ENCODE data around the gene FSTL1. TPM values are rescaled to one million over a fixed set of nuclear protein-coding genes. Genes with fewer than 3 reads are reported as not detected.

The FSTL1 gene
- total RNA-seq, 4 donors from 2014 or later: 9.4 to 258 (median 70.7) TPM

DNA sequence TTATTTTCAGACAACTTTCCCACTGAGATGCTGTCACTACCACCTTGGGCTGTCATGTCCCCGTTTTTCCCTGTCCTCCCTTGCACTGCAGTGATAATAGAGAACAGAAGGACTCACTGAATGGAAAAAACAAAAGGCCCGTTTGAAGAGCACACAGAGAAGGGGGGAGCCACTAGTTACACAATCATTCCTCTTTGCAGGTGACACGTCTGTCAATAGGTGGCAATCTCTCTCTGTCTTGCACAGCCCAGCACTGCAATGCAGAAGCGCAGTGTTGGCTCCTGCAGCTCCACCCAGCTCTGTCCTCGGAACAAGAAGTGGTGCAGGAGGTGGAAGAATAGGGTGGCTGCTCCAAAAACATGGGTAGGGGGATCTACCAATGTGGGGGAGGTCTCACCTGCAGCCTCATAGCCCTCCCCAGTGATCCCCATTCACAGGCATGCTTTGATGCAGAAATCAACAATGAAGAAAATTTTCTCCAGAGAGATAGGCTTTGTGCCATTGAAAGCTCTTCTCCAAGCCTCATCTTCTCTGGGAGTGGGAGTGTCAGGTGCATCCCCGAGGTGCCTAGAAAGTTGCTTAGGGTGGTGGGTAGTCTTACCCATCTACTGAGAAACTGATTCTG is 31.8 kb downstream of the FSTL1 start:
- Histone ChIP-seq H3K4me3 (peak overlapping the region in 1 of 4 donors; percentile 8), H3K36me3 (no peaks in the 10 kb centered on the region), H3K4me1 (peaks cover 21 to 77% (median 32%) of the 10 kb centered on the region in 3 donors), H3K27me3 (no peaks in the 10 kb centered on the region), H3K27ac (peak overlapping the region in 3 of 4 donors; percentile 64 to 74 (median 72)), H3K9me3 (no peaks in the 10 kb centered on the region)
- intact Hi-C loops (cut with DNase I): loop anchor here (10.0 kb wide), 1 partner anchor 174 kb away; no protein-coding TSS in a partner anchor
- TF ChIP-seq POLR2A (IDR thresholded peaks at IDR 0.05): no peak
- TF ChIP-seq, protein P1, sequence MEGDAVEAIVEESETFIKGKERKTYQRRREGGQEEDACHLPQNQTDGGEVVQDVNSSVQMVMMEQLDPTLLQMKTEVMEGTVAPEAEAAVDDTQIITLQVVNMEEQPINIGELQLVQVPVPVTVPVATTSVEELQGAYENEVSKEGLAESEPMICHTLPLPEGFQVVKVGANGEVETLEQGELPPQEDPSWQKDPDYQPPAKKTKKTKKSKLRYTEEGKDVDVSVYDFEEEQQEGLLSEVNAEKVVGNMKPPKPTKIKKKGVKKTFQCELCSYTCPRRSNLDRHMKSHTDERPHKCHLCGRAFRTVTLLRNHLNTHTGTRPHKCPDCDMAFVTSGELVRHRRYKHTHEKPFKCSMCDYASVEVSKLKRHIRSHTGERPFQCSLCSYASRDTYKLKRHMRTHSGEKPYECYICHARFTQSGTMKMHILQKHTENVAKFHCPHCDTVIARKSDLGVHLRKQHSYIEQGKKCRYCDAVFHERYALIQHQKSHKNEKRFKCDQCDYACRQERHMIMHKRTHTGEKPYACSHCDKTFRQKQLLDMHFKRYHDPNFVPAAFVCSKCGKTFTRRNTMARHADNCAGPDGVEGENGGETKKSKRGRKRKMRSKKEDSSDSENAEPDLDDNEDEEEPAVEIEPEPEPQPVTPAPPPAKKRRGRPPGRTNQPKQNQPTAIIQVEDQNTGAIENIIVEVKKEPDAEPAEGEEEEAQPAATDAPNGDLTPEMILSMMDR (IDR thresholded peaks at IDR 0.05): peak; percentile 20 to 61 (median 40)
- no peak for DNase-seq
- WGBS, 2 donors: 7 to 14% methylated on average over 6 of the region's 6 CpGs

DNA sequence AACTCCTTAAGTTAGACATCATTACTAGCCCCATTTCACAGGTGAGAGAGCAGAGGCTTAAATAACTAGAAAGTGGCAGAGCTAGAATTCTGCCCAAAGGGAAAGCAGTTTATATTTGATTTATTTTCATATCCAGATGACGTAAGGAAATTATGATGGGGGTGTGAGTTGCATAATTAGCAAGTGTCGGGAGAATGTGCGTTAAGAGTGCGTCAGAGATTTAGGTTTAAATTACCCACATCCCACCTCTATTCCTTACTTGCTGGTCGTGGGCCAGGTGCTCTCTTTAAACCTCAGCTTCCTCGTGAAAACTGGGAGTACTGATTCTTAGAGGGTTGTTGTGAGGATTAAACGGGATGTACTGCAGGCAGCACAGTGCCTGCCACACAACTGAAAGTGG is 32.3 kb downstream of the FSTL1 start:
- WGBS, 2 donors: 28 to 36% methylated on average over 7 of the region's 7 CpGs
- no peaks in the 10 kb centered on the region for H3K9me3 ChIP-seq
- peak overlapping the region in 1 of 4 donors; percentile 8 for H3K4me3 ChIP-seq
- peak overlapping the region in 3 of 4 donors; percentile 57 to 74 (median 72) for H3K27ac ChIP-seq
- peaks cover 21 to 71% (median 30%) of the 10 kb centered on the region in 3 donors for H3K4me1 ChIP-seq
- TF ChIP-seq, protein P1 (IDR thresholded peaks at IDR 0.05): no peak
- no peak for TF ChIP-seq POLR2A (IDR thresholded peaks at IDR 0.05)
- H3K36me3 ChIP-seq: no peaks in the 10 kb centered on the region
- no peaks in the 10 kb centered on the region for H3K27me3 ChIP-seq
- intact Hi-C loops (cut with DNase I): loop anchor here (10.0 kb wide), 1 partner anchor 174 kb away; no protein-coding TSS in a partner anchor
- DNase-seq: no peak

DNA sequence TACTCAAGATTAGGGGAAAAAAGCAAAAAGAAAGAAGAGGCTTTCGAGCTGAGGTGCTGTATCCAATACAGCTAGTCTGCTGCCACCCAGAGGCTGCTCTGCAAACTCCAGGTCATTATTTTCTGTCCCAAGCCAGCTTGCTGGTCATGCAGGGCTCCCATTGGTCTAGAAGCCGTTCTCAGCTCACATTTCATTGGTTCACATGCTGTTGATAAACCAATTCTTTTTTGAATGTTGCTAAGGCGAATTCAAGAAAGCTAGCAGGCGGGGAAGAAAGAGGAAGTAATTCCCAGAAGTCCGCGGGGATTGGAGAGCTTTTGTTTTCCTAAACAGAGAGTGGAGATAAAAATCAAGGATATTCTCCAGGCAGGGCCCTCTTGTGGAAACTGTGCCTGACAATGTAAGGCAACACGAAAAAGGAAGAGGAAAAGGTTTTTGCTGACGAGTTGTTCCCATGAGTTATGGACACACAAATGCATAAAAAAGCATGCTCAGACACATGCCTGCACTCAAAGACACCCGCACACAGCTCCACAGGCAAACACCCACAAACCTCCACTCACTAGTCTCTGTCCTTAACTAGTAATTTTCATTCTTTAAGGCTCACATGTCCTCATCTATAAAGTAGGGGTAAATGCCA is 33.4 kb downstream of the FSTL1 start:
- intact Hi-C loops (cut with DNase I): loop anchor here (10.0 kb wide), 1 partner anchor 173 kb away; no protein-coding TSS in a partner anchor
- peak; percentile 43 for DNase-seq
- 0 to 1% methylated on average over 9 of the region's 9 CpGs for WGBS, 2 donors
- no peaks in the 10 kb centered on the region for H3K27me3 ChIP-seq
- H3K9me3 ChIP-seq: no peaks in the 10 kb centered on the region
- peaks cover 0 to 1% (median 0%) of the 10 kb centered on the region in 3 donors for H3K36me3 ChIP-seq
- TF ChIP-seq, protein P1 (IDR thresholded peaks at IDR 0.05): peak; percentile 80 to 94 (median 90)
- TF ChIP-seq POLR2A (IDR thresholded peaks at IDR 0.05): no peak
- peak overlapping the region; percentile 7 to 52 (median 34) for H3K4me3 ChIP-seq
- peaks cover 21 to 63% (median 29%) of the 10 kb centered on the region in 3 donors for H3K4me1 ChIP-seq
- peak overlapping the region; percentile 51 to 80 (median 73) for H3K27ac ChIP-seq

DNA sequence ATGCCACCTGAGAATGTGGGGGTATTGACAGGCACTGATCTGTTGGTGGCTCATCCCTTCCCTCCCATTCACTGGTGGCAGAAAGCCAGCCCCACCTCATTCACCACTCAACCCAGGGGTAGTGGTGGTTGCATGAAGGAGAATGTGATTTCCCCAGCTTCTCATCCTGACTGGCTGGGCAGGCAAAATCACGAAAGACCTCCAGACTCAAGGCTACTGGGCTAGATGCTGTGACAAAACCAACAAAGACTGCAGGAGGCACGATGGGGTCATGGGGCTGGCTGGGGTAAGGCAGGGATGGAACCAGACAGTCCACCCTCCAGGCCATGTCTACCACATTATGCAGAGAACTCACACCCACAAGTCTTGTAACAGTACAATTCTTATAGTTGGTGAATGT is 33.9 kb downstream of the FSTL1 start:
- no peak for DNase-seq
- peaks cover 0 to 6% (median 0%) of the 10 kb centered on the region in 3 donors for H3K36me3 ChIP-seq
- H3K27ac ChIP-seq: peak overlapping the region; percentile 39 to 74 (median 68)
- no peaks in the 10 kb centered on the region for H3K9me3 ChIP-seq
- peaks cover 21 to 58% (median 29%) of the 10 kb centered on the region in 3 donors for H3K4me1 ChIP-seq
- 0 to 24% methylated on average over 1 to 2 of the region's 2 CpGs for WGBS, 2 donors
- H3K4me3 ChIP-seq: peak overlapping the region in 2 of 4 donors; percentile 41 to 52
- TF ChIP-seq POLR2A (IDR thresholded peaks at IDR 0.05): no peak
- TF ChIP-seq, protein P1 (IDR thresholded peaks at IDR 0.05): no peak
- H3K27me3 ChIP-seq: no peaks in the 10 kb centered on the region
- intact Hi-C loops (cut with DNase I): loop anchor here (10.0 kb wide), 1 partner anchor 172 kb away; no protein-coding TSS in a partner anchor

DNA sequence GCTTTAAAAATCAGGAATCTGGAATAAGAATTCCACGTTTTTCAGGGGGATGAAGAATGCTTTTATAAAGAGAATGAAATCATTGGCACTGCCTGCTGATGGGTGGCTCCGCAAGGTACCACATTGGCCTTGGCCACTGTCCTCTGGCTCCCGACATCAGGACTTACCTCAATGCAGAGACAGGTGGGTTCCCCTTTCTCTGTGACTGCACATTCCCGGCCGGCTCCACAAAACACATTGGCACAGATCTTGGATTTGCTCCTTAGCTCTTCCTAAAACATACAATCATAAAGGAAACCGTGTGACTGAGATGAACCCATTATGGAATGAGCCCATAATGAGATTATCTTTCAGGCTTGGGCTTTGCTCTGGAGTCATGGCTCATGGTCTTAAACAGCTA is 35.0 kb downstream of the FSTL1 start:
- H3K27me3 ChIP-seq: no peaks in the 10 kb centered on the region
- TF ChIP-seq POLR2A (IDR thresholded peaks at IDR 0.05): no peak
- TF ChIP-seq, protein P1 (IDR thresholded peaks at IDR 0.05): no peak
- no peak overlapping the region for H3K27ac ChIP-seq
- no peak overlapping the region for H3K4me3 ChIP-seq
- H3K9me3 ChIP-seq: no peaks in the 10 kb centered on the region
- peaks cover 21 to 57% (median 22%) of the 10 kb centered on the region in 3 donors for H3K4me1 ChIP-seq
- intact Hi-C loops (cut with DNase I): loop anchor here (10.0 kb wide), 1 partner anchor 171 kb away; no protein-coding TSS in a partner anchor
- WGBS, 2 donors: 80 to 83% methylated on average over 6 of the region's 6 CpGs
- H3K36me3 ChIP-seq: peaks cover 0 to 18% (median 0%) of the 10 kb centered on the region in 3 donors
- DNase-seq: no peak
